Measurements from ENCODE around the gene PRDX5.
"Not testable (repeated sequence)": the region's sequence is repeated elsewhere in the genome, so short reads cannot be mapped to it uniquely, and the experiment has no call there.

Gene PRDX5

DNA sequence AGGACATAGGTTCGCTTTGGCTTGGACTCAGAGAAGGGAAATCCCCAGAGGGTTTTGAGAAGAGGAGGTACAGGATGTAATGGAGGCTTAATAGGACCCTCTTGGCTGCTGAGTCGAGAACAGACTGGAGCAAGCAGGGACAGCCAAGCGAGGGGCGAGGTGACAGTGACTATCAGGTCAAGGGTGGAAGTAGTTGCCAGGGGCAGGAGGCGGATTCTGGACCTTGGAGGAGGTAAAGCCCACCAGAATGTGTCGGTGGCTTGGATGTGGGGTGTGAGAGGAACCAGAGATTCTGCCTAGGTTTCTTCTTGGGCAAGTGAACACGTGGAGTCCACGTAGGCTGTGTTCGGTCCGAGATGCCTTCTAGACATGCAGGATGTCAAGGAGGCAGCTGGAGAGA, 5.0 kb upstream of the PRDX5 start:
- WGBS, 2 experiments (ENCODE audit: insufficient coverage in 2 of 2) = 98 to 99% methylated on average over 9 to 10 of the region's 10 CpGs
- Histone ChIP-seq H3K9me3 (ENCODE audit: control insufficient read depth, low read length) (no peaks in the 10 kb centered on the region), H3K27ac (ENCODE audit: low read depth, low read length, severe bottlenecking) (no peak overlapping the region), H3K36me3 (ENCODE audit: control insufficient read depth, insufficient read depth, low read length) (peaks cover 28% of the 10 kb centered on the region), H3K4me3 (ENCODE audit: extremely low read depth, insufficient read depth, low read length, poor library complexity, severe bottlenecking) (no peak overlapping the region), H3K4me1 (ENCODE audit: control insufficient read depth, insufficient read depth, low read length, poor library complexity, severe bottlenecking) (no peaks in the 10 kb centered on the region)

DNA sequence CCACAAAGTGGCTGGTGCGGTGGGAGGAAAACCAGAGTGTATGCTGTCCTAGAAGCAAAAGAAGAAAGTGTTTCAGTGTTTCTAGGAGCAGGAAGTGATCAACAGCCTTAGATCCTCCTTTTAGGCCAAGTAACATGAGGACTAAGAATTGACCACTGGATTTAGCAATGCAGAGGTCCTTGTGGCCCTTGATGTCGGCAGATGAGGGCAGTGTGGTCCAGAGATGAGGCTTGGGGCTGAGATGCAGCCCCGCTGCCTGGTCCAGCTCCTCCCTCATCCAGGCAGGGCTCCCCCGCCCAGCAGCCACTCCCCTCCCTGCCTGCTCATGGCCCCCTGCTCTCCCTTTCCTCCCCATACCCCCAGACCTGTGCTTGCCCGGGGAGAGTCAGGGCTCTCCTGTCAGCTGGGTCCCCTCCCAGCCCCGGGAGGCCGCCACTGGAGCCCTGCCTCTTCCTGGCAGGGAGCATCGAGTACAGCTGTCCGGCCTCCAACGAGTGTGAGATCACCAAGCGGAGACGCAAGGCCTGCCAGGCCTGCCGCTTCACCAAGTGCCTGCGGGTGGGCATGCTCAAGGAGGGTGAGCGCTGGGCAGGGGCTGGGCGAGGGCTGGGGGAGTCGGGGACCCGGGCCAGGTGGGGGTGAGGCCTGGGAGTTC, 4.3 kb upstream of the PRDX5 start:
- Histone ChIP-seq H3K9me3 (ENCODE audit: control insufficient read depth, low read length) (no peaks in the 10 kb centered on the region), H3K27ac (ENCODE audit: low read depth, low read length, severe bottlenecking) (no peak overlapping the region), H3K4me1 (ENCODE audit: control insufficient read depth, insufficient read depth, low read length, poor library complexity, severe bottlenecking) (no peaks in the 10 kb centered on the region), H3K36me3 (ENCODE audit: control insufficient read depth, insufficient read depth, low read length) (peaks cover 28% of the 10 kb centered on the region), H3K4me3 (ENCODE audit: extremely low read depth, insufficient read depth, low read length, poor library complexity, severe bottlenecking) (no peak overlapping the region)
- WGBS, 2 experiments (ENCODE audit: insufficient coverage in 2 of 2) = 91 to 95% methylated on average over 4 to 13 of the region's 18 CpGs

DNA sequence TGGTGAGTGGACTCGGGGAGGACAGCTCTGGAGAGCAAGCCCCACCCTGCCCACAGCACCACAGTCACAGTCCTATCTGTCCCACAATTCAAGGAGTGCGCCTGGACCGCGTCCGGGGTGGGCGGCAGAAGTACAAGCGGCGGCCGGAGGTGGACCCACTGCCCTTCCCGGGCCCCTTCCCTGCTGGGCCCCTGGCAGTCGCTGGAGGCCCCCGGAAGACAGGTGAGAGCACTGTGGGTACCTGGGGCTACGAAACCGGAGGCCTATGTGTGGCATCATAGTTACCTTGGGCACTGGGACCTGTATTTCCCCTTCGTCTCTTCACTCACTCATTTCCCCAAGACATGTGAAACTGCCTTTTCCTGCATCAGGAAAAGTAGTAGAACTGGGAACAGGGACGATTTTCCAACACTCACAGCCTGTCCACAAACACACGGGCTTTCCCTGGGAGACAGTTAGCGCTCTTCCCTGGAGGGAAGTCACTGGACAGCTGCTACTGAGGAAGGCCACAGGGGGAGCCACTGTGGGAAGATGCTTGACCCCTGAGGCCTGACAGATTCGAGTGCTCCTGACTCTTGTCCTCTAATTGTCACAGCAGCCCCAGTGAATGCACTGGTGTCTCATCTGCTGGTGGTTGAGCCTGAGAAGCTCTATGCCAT, 3.6 kb upstream of the PRDX5 start:
- 88 to 96% methylated on average over 9 to 17 of the region's 19 CpGs for WGBS, 2 experiments (ENCODE audit: insufficient coverage in 2 of 2)
- Histone ChIP-seq H3K36me3 (ENCODE audit: control insufficient read depth, insufficient read depth, low read length) (peaks cover 29% of the 10 kb centered on the region), H3K9me3 (ENCODE audit: control insufficient read depth, low read length) (no peaks in the 10 kb centered on the region), H3K4me1 (ENCODE audit: control insufficient read depth, insufficient read depth, low read length, poor library complexity, severe bottlenecking) (peaks cover 4% of the 10 kb centered on the region), H3K4me3 (ENCODE audit: extremely low read depth, insufficient read depth, low read length, poor library complexity, severe bottlenecking) (no peak overlapping the region), H3K27ac (ENCODE audit: low read depth, low read length, severe bottlenecking) (no peak overlapping the region)

DNA sequence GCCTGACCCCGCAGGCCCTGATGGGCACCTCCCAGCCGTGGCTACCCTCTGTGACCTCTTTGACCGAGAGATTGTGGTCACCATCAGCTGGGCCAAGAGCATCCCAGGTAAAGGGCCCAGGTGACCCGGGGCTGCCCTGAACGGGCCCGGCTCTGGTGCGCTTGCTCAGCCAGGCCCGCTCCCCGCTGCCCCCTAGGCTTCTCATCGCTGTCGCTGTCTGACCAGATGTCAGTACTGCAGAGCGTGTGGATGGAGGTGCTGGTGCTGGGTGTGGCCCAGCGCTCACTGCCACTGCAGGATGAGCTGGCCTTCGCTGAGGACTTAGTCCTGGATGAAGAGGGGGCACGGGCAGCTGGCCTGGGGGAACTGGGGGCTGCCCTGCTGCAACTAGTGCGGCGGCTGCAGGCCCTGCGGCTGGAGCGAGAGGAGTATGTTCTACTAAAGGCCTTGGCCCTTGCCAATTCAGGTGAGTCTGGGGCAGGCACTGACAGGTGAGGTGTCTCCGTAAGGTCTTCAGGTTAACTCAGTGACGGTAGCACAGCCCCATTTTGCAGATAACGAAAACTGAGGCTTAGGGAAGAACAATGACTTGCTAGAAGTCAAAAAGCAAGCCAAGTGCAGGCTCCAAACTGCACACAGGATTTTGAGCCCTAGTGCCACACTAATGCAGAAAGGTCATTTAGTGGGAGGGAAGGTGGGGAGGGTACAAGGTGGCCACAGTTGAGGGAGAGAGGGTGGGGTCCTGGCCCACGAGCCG, 2.9 kb upstream of the PRDX5 start:
- Histone ChIP-seq H3K4me3 (ENCODE audit: extremely low read depth, insufficient read depth, low read length, poor library complexity, severe bottlenecking) (no peak overlapping the region), H3K9me3 (ENCODE audit: control insufficient read depth, low read length) (no peaks in the 10 kb centered on the region), H3K4me1 (ENCODE audit: control insufficient read depth, insufficient read depth, low read length, poor library complexity, severe bottlenecking) (peaks cover 8% of the 10 kb centered on the region), H3K36me3 (ENCODE audit: control insufficient read depth, insufficient read depth, low read length) (peaks cover 35% of the 10 kb centered on the region), H3K27ac (ENCODE audit: low read depth, low read length, severe bottlenecking) (no peak overlapping the region)
- WGBS, 2 experiments (ENCODE audit: insufficient coverage in 2 of 2) = 90 to 94% methylated on average over 21 to 23 of the region's 24 CpGs

DNA sequence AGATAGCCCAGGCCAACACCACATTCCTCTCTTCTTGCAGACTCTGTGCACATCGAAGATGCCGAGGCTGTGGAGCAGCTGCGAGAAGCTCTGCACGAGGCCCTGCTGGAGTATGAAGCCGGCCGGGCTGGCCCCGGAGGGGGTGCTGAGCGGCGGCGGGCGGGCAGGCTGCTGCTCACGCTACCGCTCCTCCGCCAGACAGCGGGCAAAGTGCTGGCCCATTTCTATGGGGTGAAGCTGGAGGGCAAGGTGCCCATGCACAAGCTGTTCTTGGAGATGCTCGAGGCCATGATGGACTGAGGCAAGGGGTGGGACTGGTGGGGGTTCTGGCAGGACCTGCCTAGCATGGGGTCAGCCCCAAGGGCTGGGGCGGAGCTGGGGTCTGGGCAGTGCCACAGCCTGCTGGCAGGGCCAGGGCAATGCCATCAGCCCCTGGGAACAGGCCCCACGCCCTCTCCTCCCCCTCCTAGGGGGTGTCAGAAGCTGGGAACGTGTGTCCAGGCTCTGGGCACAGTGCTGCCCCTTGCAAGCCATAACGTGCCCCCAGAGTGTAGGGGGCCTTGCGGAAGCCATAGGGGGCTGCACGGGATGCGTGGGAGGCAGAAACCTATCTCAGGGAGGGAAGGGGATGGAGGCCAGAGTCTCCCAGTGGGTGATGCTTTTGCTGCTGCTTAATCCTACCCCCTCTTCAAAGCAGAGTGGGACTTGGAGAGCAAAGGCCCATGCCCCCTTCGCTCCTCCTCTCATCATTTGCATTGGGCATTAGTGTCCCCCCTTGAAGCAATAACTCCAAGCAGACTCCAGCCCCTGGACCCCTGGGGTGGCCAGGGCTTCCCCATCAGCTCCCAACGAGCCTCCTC, 2.0 kb upstream of the PRDX5 start:
- not testable (repeated sequence) for H3K27ac ChIP-seq (ENCODE audit: low read depth, low read length, severe bottlenecking); H3K9me3 ChIP-seq (ENCODE audit: control insufficient read depth, low read length); H3K4me1 ChIP-seq (ENCODE audit: control insufficient read depth, insufficient read depth, low read length, poor library complexity, severe bottlenecking)
- WGBS, 2 experiments (ENCODE audit: insufficient coverage in 2 of 2) = 92 to 94% methylated on average over 14 to 20 of the region's 25 CpGs
- peaks cover 32% of the 10 kb centered on the region for H3K36me3 ChIP-seq (ENCODE audit: control insufficient read depth, insufficient read depth, low read length)
- peak overlapping the region; percentile 95 for H3K4me3 ChIP-seq (ENCODE audit: extremely low read depth, insufficient read depth, low read length, poor library complexity, severe bottlenecking)

DNA sequence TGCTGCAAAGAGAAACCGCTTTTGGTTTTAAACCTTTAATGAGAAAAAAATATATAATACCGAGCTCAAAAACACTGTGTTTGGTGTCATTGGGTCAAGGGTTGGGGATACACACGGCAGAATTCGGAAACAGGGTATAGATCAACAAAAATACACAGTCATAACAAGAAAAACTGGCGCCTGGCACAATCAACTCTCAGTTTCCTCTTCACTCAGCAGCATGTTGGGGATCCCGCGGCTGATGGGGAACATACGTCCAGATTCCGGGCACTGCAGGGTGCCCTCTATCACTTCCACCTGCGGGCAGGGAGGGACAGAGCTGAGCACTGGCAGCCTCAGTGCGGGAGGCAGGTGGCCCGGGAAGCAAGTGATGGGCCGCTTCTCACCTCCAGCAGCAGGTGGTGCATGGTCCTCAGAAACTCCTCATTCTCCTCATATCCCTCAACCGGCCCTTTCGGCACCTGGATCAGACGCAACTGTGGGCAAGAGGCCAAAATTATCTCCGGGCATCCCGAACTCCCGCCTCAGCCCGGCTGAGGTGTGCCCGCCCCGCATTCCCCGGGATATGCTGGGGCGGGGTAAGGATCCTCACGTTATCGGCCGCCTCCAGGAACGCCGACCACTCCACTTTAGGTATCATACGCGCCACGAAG, 1.1 kb upstream of the PRDX5 start:
- Histone ChIP-seq H3K27ac (ENCODE audit: low read depth, low read length, severe bottlenecking) (peak overlapping the region; percentile 97), H3K36me3 (ENCODE audit: control insufficient read depth, insufficient read depth, low read length) (peaks cover 33% of the 10 kb centered on the region), H3K4me1 (ENCODE audit: control insufficient read depth, insufficient read depth, low read length, poor library complexity, severe bottlenecking) (peaks cover 8% of the 10 kb centered on the region), H3K9me3 (ENCODE audit: control insufficient read depth, low read length) (no peaks in the 10 kb centered on the region), H3K4me3 (ENCODE audit: extremely low read depth, insufficient read depth, low read length, poor library complexity, severe bottlenecking) (peak overlapping the region; percentile 95)
- 3 to 5% methylated on average over 16 to 22 of the region's 32 CpGs for WGBS, 2 experiments (ENCODE audit: insufficient coverage in 2 of 2)

DNA sequence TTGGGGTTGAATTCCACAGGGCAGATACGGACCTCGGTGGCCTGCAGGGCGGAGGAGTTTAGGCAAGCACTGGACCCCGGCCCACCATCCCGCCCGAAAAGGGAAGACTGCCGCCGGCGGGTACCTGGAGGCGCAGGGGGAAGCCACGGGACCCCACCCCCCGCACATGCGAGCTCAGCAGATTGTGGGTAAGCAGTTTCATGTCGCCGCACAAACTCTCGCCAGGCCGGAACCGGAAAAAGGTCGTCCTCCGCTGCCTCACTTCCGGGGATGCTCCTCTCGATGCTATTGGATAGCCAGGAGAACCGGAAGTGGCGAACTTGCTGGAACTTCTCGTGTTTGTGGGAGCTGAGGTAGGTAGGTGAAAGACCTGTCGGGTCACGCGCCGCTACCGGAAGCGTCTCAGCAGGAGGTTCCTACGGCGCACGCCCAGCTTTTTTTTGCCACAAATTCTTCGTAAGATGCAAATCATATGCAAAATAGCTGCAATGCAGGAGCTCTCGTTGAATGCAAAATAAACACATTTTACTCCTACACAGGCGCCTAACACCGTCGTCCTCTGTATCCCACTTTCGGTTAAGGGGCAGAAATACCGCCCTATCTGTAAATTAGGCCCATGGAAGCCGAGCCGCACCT, 478 bp upstream of the PRDX5 start, which contains the start of gene TRMT112:
Gene TRMT112 (minus strand): TSS at position 235 of the 636 bp plus-strand sequence. CDS start 33 bp downstream, at position 202.
- WGBS, 2 experiments (ENCODE audit: insufficient coverage in 2 of 2) = 0 to 1% methylated on average over 36 to 42 of the region's 43 CpGs

DNA sequence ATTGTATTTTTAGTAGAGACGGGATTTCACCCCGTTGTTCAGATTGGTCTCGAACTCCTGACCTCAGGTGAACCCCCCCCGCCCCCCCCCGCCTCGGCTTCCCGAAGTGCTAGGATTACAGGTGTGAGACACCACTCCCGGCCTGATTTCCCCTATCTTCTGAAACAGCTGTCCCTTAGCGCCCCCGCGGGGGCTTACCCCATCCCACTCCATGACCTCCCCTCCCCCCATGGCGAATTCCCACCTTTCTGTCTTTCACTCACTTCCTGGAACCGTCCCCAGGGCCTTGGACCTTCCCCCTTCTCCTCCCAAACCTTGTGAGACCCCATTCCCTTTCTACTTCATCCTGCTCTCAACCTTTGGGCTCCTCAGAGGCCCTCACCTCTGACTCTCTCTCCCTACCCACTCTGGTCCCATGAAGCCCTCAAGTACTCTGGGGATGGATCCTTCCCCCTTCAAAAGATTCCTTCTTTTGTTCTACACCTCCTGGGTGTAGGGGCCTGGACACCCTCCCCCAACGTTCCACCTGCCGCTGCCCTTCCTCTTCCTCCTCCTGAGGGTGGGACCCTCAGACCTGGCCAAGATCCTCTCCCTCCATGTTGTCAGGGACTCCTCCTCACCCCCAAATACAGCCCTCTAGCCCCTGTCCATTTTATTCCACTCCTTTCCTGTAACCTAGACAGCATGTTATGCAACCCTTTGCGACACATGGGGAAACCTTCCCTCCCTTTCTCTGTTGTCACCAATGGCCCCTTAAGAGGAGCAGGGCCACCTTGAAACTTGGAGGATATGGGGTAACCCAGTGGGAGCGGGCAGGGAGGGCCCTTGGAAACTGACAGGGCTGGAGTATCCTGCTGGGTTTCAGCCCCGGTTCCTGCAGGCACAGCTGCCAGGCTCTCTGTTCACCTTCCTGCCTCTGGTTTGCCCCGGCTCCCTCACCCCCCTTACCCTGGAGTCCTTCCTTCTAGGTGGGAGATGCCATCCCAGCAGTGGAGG, 1.1 kb downstream of the PRDX5 start:
- Histone ChIP-seq H3K4me3 (ENCODE audit: extremely low read depth, insufficient read depth, low read length, poor library complexity, severe bottlenecking) (peak overlapping the region; percentile 95), H3K4me1 (ENCODE audit: control insufficient read depth, insufficient read depth, low read length, poor library complexity, severe bottlenecking) (peaks cover 13% of the 10 kb centered on the region), H3K36me3 (ENCODE audit: control insufficient read depth, insufficient read depth, low read length) (peaks cover 39% of the 10 kb centered on the region), H3K9me3 (ENCODE audit: control insufficient read depth, low read length) (no peaks in the 10 kb centered on the region), H3K27ac (ENCODE audit: low read depth, low read length, severe bottlenecking) (no peak overlapping the region)
- 27 to 42% methylated on average over 6 to 14 of the region's 19 CpGs for WGBS, 2 experiments (ENCODE audit: insufficient coverage in 2 of 2)

More for the DNA sequence above, 478 bp upstream of the PRDX5 start, which contains the start of gene TRMT112:
- Histone ChIP-seq H3K36me3 (ENCODE audit: control insufficient read depth, insufficient read depth, low read length) (peaks cover 39% of the 10 kb centered on the region), H3K9me3 (ENCODE audit: control insufficient read depth, low read length) (no peaks in the 10 kb centered on the region), H3K4me3 (ENCODE audit: extremely low read depth, insufficient read depth, low read length, poor library complexity, severe bottlenecking) (peak within 1 kb of the TSS; percentile 95), H3K4me1 (ENCODE audit: control insufficient read depth, insufficient read depth, low read length, poor library complexity, severe bottlenecking) (peaks cover 8% of the 10 kb centered on the region), H3K27ac (ENCODE audit: low read depth, low read length, severe bottlenecking) (peak within 1 kb of the TSS; percentile 97)

DNA sequence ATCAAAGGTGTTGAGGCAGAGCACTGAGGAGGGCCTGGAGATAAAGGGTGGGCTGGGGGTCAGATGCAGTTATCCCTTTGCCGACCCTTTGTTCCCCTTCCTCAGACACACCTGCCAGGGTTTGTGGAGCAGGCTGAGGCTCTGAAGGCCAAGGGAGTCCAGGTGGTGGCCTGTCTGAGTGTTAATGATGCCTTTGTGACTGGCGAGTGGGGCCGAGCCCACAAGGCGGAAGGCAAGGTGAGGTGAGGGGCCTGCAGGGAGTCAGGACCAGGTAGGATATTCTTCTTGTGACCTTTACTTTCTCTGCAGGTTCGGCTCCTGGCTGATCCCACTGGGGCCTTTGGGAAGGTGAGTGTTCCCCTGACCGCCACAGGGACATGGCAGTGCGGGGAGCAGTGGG, 2.6 kb downstream of the PRDX5 start:
- Histone ChIP-seq H3K27ac (ENCODE audit: low read depth, low read length, severe bottlenecking) (no peak overlapping the region), H3K9me3 (ENCODE audit: control insufficient read depth, low read length) (no peaks in the 10 kb centered on the region), H3K36me3 (ENCODE audit: control insufficient read depth, insufficient read depth, low read length) (peaks cover 29% of the 10 kb centered on the region), H3K4me3 (ENCODE audit: extremely low read depth, insufficient read depth, low read length, poor library complexity, severe bottlenecking) (no peak overlapping the region), H3K4me1 (ENCODE audit: control insufficient read depth, insufficient read depth, low read length, poor library complexity, severe bottlenecking) (peaks cover 22% of the 10 kb centered on the region)
- 98 to 100% methylated on average over 6 of the region's 7 CpGs for WGBS, 2 experiments (ENCODE audit: insufficient coverage in 2 of 2)
